HG03025 (cell line): Measurements from ENCODE around the gene VWA5B2.
"Not testable (repeated sequence)": the region's sequence is repeated elsewhere in the genome, so short reads cannot be mapped to it uniquely, and the experiment has no call there.

ENCODE experiments used
- ATAC-seq: cut with Tn5 transposase; IDR thresholded peaks from one replicate; pipeline ENCODE4 v1.9.1; 2021; ENCODE audit warnings: mild to moderate bottlenecking, moderate library complexity; ENCODE audit not compliant: unreplicated experiment, low FRiP score

Gene VWA5B2

DNA sequence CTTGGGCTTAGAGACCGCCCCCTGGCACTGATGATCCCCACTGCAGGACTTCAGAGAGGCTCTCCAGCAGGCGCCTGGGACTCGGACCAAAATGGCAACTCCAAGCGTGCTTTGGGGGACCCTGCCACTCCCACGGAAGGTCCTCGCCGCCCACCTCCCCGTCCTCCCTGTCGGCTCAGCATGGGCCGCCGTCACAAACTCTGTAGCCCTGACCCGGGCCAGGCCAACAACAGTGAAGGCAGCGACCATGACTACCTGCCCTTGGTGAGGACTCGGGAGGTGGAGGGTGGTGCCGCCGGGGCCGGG lies 11.7 kb downstream of the VWA5B2 start:
- no peak for ATAC-seq

DNA sequence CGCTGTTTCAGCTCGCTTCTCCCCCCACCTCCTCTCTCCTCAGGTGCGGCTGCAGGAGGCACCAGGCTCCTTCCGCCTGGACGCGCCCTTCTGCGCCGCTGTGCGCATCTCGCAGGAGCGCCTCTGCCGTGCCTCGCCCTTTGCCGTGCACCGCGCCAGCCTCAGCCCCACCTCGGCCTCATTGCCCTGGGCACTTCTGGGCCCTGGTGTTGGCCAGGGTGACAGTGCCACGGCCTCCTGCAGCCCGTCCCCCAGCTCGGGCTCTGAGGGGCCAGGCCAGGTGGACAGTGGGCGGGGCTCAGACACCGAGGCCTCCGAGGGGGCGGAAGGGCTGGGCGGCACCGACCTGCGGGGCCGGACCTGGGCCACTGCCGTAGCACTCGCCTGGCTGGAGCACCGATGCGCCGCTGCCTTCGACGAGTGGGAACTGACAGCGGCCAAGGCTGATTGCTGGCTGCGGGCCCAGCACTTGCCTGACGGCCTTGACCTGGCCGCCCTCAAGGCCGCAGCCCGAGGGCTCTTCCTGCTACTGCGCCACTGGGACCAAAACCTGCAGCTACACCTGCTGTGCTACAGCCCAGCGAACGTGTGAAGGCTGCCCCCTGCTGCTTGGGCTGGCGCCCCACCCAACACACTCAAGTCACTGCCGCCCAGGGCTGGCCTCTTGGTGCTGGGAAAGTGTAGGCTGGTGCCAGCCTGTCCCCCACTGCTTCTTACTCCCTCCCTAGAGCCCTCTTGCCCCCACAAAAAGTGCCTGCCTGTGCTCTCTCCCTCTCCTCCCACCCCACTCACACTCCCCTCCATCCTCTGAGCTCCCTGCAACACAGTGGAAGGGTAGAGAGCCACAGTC lies 12.3 kb downstream of the VWA5B2 start:
- no peak for ATAC-seq

DNA sequence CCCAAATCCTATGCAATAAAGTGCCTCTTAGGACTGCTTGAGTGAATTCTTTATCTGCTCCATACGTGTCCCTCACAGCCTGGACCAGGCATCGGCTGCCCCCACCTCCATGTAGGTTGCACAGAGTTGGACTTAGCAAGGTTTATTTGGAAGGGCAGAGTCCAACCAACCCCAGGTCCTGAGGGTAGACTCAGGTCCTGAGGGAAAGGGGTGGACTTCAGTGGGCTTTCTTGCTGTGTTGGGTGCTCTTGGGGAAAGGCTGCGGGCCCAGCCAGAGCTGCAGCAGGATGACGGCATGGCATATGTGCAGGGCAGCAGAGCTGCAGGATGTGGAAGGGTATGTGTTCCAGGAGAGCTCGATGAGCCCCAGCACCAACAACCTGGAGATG lies 12.9 kb downstream of the VWA5B2 start:
- no peak for ATAC-seq

DNA sequence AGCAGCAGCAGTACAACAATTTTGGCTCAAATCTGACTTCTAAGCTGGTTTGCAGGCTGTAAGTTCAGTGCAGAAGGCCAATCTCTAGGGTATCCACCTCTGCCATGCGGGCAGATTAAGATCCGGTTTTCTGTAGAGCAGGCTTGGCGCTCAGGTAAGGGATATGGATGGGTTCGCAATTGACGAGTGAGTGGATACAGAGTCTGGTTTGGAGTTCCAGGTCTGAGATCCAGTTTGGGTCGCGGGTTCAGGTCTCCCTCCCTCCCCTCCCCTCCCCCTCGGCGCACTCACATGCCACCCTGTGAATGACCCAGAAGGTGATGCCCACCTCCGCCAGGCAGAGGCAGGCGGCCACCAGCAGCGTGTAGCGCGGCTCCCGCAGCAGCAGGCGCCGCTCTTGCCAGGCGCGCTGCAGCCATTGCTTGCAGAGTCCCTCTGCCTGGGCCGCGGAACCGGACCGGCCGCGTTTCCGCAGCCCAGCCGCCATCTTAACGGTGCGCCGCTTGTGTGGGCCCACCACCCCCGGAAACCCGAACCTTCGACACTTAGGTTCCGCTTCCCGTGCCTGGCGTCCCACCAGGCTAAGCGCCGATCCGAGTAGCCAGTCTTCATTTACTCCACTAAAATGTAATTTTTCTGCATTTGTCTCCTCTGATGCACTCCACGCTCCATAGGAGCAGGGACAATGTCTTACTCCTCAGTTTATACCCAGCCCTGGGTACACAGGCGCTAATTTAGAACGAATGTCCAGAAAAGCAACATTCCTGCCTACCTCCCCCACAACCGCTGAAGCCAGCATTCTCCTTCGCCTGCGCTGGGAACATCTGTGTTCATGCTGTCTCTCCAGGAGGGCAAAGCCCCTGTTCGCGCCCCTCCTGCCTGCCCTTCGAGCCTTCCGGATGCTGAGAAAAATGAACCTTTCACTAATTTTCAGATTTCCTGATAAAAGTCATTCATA lies 19.3 kb downstream of the VWA5B2 start, which contains the start of gene ALG3:
Gene ALG3 (minus strand): TSS at position 509 of the 958 bp plus-strand sequence. CDS start 22 bp downstream, at position 487.
- ATAC-seq, result no peak

DNA sequence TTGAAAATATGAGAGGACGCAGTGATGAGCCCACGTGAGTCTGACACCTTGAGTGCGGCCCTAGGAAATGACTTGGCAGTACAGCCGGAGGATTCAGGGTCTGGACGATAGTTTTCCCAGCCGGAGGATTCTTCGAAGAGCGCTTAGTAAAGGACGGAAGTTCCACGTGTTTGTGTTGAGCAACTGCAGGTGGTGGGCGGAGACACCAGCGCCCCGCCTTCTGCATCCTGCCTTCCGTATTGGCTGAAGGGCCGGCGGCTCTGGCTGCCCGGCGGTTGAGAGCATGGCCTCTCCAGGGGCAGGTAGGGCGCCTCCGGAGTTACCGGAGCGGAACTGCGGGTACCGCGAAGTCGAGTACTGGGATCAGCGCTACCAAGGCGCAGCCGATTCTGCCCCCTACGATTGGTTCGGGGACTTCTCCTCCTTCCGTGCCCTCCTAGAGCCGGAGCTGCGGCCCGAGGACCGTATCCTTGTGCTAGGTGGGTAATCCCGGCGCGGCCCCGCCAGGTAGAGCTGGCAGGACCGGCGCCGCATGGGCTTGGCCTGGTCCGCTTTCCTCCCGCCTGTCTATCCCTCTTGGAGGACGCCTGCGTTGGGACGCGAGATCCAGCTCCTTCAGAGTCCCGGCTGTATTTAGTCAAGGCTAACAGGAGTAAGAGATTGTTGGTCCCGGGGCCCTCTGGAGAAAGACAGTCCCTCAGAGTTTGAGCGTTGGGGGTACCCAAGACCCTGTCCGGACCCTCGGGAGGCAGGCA lies 20.2 kb downstream of the VWA5B2 start, which contains the start of gene EEF1AKMT4:
Gene EEF1AKMT4 (plus strand): TSS at position 261 of the 755 bp plus-strand sequence. CDS start 23 bp downstream, at position 284.
- ATAC-seq, result peak; percentile 73

DNA sequence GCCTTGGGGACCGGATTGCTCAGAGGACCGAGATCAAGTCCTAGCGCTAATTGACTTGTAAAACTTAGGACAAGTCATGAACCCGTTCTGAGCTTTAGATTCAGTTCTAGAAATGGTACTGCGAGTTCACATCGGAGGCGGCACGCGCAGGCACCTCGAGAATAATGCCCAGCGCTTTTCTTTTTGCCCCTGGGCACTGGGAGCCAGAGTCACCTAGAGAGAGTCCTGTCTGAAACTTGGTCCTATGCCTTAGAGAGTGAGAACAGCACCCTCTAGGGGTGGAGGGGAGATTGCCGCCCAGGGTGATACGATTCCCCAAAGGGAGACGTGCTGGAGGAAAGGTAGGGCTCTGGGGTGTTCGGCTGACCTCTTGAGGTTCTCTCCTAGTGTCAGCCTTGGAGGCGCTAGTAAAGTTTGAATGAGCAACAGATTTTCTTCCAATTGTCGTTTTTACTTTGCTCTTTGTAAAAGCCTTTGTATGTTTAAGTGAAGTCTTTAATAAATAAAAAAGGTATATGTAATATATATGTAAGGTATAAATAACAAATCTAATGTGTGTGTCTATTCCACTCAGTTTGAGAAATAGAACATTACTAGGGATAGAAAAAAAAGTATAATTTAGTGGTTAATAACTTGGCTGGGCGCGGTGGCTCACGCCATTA lies 20.9 kb downstream of the VWA5B2 start:
- peak; percentile 60 for ATAC-seq

DNA sequence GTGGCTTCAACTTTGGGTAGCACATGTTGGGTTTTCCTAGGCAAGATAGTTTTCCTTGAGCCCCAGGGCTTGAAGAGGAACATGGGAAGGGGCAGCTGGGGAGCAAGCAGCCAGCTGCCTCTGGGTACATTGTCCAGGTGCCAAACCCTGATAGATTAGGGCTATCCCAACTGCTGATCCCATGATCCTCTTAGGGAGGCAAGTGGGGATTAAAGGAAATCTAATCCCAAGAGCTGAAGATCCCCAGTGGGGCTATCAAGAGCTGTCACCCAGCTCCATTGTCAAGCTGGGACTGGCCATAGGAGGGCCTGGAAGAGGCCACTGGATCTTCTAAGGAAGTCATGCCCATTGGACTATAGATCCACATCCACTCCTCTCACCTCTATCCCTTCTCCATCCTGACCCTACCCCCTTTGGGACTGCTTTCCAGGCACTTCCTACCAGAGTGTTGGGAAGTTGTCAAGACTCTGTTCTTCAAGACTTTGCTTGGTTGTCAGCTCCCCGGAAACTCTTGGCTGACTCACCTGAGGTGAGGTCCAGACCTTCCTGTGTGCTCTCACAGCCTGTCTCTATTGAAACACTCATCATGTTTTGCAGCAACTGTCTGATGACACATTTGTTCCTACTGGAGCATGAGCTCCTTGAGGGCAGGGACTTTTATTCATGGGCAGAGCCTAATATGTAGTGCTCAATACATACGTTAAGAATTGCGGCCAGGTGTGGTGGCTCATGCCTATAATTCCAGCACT lies 26.1 kb downstream of the VWA5B2 start:
- no peak for ATAC-seq

DNA sequence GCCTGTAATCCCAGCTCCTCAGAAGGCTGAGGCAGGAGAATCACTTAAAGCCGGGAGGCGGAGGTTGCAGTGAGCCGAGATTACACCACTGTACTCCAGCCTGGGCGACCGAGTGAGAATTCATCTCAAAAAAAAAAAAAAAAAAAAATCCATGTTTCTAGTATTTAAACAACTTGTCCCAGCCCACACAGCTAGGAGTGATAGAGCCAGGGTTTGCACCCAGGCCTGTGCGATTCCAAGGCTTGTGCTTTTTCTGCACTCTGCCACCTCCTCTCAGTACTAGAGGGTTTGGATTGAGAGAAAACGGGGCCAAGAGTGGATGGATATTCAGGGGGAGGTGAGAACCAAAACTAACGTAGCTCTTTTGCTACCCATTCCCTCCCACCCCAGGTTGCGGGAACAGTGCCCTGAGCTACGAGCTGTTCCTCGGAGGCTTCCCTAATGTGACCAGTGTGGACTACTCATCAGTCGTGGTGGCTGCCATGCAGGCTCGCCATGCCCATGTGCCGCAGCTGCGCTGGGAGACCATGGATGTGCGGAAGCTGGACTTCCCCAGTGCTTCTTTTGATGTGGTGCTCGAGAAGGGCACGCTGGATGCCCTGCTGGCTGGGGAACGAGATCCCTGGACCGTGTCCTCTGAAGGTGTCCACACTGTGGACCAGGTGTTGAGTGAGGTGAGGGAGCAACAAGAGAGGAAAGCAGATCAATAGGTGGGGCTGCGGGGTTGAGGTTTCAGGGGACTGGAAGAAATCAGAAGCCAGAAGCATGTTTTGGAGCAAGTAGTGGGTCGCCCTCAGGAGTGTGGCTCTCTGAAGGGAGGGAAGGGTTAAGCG lies 27.9 kb downstream of the VWA5B2 start:
- ATAC-seq, result no peak

DNA sequence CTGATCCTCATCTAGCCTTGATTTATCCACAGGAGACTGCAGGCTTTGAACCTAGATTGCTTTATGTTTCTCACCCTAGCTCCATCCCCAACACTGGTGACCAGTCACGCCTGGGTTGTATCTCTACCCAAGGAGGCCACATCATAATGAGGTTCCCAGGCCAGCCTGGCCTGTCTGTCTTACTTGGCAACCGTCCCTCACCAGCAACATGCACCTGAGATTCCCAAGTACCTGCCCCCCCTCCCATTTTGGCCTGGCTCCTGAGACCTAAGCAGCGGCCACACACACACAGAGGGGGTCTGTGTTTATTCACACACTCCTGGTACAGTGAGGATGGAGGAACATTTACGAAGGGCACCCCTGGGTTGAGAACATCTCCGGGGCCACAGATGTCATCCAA lies 29.5 kb downstream of the VWA5B2 start:
- ATAC-seq, result no peak

DNA sequence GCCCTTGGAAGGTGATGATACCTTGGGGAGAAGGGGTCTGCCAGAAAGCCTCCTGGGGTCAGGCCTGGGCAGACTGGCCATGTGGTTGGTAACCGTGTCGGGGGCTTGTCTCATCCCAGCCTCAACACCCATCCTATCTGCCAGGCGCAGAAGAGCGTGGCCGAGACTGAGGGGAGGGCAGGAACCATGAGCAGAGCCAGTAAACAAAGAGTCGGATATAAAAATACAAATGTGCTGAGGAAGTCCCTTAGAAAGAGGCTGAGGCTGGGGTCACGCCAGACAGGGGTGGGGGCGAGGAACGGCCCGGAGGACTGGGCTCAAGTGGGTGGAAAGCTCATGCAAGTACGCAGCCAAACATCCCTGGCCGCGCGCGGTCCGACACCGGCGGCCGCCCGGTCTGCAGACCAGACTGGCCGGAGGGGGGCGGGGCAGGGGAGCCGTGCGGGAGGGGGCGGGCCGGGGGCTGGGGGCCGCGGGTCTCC lies 30.1 kb downstream of the VWA5B2 start:
- no peak for ATAC-seq

DNA sequence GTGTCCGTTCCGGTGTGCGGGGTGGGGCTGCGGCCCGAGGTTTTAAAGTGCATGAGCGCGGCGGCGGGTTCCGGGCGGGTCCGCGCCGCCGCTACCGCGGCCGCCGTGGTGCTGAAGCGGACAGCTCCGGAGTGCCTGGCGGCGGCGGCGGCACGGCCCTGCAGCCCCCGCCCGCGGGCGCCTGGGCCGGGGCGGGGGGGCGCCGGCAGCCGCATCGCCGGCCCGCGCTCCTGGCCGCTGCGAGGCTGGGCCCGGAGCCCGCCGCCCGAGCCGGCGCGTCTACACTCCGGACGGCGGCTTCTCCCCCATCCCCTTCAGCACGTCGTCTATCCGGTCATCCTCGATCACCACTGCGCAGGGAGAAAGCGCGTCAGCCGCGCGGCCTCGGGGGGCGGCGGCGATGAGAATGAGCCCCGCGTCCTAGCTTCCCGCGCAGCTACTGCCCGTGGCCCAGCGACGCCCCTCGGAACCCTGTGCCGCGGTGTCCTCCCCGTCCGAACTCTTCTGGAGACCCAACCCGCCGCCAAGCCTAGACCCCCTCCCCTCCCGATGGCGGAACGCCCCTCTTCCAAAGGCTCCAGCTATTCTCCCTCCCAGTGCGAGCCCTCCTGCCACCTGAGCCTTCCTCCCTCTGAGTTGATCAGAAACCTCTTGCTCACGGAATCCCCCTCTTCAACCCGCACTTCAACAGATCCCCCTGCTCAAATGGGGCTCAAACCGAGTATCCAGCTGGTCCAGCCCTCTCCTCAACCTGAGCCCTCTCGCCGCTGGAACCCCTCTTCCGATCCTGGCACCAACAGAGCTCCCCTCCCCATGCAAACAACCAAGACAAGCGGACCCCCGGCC lies 30.7 kb downstream of the VWA5B2 start:
- ATAC-seq, result no peak

DNA sequence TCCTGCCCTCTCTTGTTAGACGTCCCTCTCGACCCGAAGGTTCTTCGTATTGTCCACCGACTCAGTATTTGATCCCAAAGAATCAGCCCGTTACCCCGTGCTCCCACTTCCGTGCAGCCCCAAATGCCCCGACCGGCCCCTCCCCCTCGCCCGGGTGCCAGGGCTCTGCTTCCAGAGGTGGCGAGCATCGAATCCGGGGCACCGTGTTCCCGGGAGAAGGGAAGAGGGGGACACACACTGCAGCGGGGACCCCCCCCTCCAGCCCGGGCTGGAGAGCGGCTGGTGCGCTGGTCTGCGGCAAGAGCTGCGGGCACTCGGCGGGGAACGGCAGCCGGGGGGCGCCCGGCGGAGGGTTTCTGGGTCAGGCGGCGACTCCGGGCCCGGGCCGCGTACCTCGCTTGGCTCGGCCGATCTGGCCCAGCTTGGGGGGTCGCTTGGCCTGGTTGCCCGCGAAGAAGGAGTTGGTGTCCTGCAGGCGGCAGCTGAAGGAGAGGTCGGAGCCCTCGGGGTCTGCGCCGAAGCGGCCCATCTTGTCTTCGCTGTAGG lies 31.4 kb downstream of the VWA5B2 start:
- ATAC-seq, result no peak

DNA sequence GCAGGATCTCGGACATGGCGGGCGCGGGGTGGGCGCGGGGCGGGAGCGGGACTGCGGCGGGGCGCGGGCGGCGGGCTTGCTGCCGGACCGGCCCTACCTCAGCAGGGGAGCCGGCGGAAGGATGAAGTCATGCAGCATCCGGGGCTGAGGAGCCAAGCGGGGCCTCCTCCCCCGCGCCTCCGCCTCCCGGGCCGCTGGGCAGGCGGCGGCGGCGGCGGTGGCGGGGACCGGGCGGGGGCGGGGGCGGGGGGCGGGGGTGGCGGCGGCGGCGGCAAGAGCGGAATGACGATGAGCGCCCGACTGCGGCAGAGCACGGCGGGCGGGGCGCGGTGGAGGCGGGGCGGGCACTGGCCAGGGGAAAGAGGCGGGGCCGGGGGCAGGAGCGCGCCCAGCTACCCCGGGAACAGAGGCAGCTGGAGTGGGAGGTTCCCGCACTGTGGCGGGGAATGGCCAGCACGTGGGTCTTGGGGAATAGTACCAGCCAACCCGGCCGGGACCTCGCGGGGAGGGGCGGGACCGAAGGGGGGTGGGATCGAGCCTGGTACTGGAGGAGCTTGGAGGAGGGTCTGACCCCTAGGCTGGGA lies 32.0 kb downstream of the VWA5B2 start, which contains the start of gene CAMK2N2:
Gene CAMK2N2 (minus strand): TSS at position 284 of the 584 bp plus-strand sequence. CDS start 268 bp downstream, at position 16.
- no peak for ATAC-seq

DNA sequence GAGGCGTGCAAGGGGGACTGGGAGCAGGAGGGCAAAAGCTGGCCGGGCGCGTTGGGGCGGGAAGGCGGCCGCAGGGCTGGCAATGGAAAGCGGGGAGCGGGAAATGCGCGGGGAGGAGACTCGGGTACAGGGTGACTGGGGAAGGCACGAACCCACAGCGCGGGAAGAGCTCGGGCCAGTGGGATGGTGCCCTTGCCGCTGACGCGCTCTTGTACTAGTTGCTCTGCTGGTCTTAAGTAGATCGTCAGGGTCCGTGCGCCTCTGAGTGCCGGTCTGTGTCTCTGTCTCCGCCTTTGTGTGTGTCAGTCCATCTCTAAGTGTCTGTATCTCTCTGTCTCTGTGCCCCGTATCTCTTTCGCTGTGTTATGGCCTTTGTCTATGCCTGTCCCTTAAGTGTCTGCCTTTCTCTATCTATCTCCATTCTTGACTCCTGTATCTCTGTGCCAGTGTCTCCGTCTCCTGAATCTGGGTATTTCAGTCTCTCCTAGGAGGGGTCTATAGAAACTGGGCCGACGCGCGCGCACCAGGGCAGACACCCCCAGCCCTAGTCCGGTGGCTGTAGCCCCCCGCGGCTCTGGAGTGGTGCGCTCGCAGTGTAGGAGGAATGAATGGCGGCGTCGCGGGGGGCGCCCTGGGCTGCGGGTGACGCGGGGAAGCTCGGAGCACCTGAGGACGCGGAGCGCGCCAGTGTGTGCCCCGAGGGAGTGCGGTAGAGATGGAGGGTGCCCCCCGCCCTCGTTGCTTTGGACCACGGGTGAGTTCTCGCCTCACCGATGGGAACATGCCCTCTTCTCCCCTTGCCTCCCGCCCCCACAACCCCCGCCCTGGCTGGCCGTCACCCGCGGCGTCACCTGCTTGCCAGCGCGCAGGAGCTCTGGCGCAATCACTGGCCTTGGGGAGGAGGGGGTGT lies 32.7 kb downstream of the VWA5B2 start:
- no peak for ATAC-seq

DNA sequence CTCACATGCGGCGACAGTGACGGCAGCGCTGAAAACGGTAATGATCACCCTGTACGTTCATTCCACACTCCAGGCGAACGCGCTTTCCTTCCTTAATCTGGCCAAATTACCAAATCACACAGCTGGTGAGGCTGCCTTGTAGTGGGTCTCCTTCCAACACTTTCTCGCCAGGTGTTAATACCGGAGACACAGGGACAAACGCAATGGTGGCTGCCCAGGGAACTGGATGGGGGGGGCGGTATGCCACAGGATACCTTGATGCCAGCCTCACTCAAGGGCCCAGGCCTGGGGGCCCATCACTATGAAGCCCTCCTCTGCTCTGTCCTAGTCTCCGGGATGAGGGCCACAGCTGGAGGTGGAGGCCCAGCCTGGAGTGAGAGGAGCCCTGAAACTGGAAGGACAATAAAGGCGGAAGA lies 33.4 kb downstream of the VWA5B2 start:
- ATAC-seq, result no peak

DNA sequence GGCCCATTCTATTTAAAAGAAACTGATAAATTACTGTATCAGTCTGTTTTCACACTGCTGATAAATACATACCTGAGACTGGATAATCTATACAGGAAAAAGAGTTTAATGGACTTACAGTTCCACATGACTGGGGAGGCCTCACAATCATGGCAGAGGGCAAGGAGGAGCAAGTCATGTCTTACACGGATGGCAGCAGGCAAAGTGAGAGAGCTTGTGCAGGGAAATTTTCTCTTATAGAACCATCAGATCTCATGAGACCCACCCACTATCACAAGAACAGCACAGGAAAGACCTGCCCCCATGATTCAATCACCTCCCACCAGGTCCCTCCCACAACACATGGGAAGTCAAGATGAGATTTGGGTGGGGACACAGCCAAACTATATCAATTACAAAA lies 37.9 kb downstream of the VWA5B2 start:
- not testable (repeated sequence) for ATAC-seq
